IPS-20b (cell line): ENCODE data around the gene PRRG4.
"Not testable (repeated sequence)": the region's sequence is repeated elsewhere in the genome, so short reads cannot be mapped to it uniquely, and the experiment has no call there.

Experiments used
- H3K27ac ChIP-seq: one replicate; pipeline ENCODE4 v1.5.1; 2013; ENCODE audit warnings: low read length
- H3K27me3 ChIP-seq: 2 replicates; pipeline ENCODE4 v1.6.1; 2013; ENCODE audit warnings: mild to moderate bottlenecking, low read length, inconsistent platforms; ENCODE audit not compliant: insufficient read depth
- H3K36me3 ChIP-seq: 2 replicates; pipeline ENCODE4 v1.6.1; 2013; ENCODE audit warnings: low read depth, mild to moderate bottlenecking, inconsistent platforms, low read length, moderate library complexity; ENCODE audit not compliant: insufficient read depth
- H3K4me1 ChIP-seq: 2 replicates; pipeline ENCODE4 v1.6.1; 2013; ENCODE audit warnings: mild to moderate bottlenecking, control low read depth, inconsistent platforms, low read length, moderate library complexity; ENCODE audit not compliant: insufficient read depth
- H3K4me3 ChIP-seq: 2 replicates; pipeline ENCODE4 v1.5.1; 2013; ENCODE audit warnings: mild to moderate bottlenecking, low read length, inconsistent platforms
- H3K9ac ChIP-seq: 2 replicates; pipeline ENCODE4 v1.6.1; 2013; ENCODE audit warnings: low read depth, mild to moderate bottlenecking, inconsistent platforms, low read length, moderate library complexity
- H3K9me3 ChIP-seq: 2 replicates; pipeline ENCODE4 v1.6.1; 2013; ENCODE audit warnings: mild to moderate bottlenecking, low read depth, low read length, inconsistent platforms; ENCODE audit not compliant: insufficient read depth

The PRRG4 gene

DNA sequence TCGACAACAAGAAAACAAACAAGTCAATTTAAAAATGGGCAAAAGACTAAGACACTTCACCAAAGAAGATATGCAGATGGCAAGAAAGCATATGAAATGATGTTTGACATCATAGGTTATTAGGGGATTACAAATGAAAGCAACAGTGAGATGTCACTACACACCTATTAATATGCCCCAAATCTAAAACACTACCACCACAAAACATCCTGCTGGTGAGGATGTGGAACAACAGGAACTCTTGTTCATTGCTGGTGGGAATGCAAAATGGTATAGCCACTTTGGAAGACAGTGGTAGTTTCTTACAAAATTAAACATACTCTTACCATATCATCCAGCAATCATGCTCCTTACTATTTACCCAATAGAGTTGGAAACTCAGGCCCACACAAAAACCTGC is 29.0 kb downstream of the PRRG4 start:
- H3K4me3 ChIP-seq = no peak overlapping the region
- H3K27ac ChIP-seq = no peak overlapping the region
- H3K36me3 ChIP-seq = no peaks in the 10 kb centered on the region
- no peaks in the 10 kb centered on the region for H3K4me1 ChIP-seq
- H3K9me3 ChIP-seq = no peaks in the 10 kb centered on the region
- H3K9ac ChIP-seq = no peak overlapping the region
- H3K27me3 ChIP-seq = no peaks in the 10 kb centered on the region

DNA sequence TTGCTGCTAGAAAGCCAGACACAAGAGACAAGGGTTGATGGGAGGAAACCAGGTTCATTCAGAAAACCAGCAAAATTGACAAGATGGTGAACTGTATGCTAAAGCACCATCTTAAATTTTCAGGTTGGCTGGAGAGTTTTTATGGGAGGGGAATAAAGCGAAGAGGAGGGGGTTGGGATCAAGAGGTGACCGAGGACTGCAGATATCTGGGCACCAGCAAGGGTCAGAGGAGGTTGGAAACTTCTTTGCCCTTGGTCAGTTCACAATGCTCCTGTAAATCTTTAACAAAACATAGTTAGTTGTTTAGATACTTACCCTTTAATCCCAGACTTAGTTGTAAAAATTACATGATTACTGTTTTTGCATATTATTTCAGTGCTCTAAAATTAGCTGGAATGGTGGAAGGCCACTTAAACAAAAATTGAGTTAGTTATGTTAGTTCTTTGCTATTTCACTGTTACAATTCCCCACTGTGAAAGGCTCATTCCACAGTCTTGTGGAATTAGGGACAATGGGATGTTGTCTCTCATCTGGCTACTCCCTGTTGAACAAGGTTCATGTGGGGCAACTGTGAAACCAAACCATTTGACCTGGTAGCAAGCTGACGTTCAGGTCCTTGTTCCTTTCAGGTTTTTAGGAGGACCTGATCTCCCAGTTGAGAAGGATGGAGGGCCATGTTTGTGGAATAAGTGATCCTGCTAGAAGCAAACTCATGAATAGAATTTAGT is 32.3 kb downstream of the PRRG4 start:
- Histone ChIP-seq H3K36me3 (no peaks in the 10 kb centered on the region), H3K27me3 (no peaks in the 10 kb centered on the region)

DNA sequence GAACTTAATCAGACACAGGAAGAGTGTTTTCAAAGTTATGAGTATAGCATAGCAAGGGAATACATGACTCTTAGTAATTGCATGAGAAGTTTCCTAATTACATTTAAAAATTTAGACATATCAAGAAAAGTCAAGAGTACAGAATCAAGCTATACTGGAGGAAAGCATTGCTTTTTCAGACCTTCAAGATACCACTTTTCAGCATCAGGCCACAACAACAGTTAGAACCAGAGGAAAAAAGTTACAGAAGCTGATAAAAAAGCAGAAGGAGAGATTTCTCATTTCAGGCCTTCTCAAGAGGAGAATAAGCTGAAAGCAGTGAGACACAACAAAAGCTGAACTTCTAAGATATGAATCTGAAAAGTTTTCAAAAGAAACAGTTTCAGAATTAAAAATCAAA is 34.8 kb downstream of the PRRG4 start:
- H3K27me3 ChIP-seq = no peaks in the 10 kb centered on the region
- H3K27ac ChIP-seq = no peak overlapping the region
- H3K4me1 ChIP-seq = no peaks in the 10 kb centered on the region
- H3K9ac ChIP-seq = no peak overlapping the region
- no peaks in the 10 kb centered on the region for H3K36me3 ChIP-seq
- no peak overlapping the region for H3K4me3 ChIP-seq
- no peaks in the 10 kb centered on the region for H3K9me3 ChIP-seq

More for the DNA sequence above, 32.3 kb downstream of the PRRG4 start:
- H3K4me1 ChIP-seq = no peaks in the 10 kb centered on the region
- H3K9ac ChIP-seq = no peak overlapping the region
- no peak overlapping the region for H3K27ac ChIP-seq
- H3K9me3 ChIP-seq = no peaks in the 10 kb centered on the region
- no peak overlapping the region for H3K4me3 ChIP-seq

DNA sequence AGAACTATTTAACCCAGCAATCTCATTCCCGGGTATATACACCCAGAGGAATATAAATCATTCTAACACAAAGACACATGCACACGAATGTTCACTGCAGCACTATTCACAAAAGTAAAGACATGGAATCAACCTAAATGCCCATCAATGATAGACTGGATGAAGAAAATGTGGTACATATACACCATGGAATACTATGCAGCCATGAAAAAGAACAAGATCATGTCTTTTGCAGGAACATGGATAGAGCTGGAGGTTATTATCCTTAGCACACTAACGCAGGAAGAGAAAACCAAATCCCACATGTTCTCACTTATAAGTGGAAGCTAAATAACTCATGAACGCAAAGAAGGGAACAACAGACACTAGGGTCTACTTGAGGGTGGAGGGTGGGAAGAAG is 39.0 kb downstream of the PRRG4 start:
- H3K4me1 ChIP-seq, H3K4me3 ChIP-seq, H3K9me3 ChIP-seq, H3K27ac ChIP-seq, H3K36me3 ChIP-seq, H3K9ac ChIP-seq, H3K27me3 ChIP-seq: not testable (repeated sequence)

DNA sequence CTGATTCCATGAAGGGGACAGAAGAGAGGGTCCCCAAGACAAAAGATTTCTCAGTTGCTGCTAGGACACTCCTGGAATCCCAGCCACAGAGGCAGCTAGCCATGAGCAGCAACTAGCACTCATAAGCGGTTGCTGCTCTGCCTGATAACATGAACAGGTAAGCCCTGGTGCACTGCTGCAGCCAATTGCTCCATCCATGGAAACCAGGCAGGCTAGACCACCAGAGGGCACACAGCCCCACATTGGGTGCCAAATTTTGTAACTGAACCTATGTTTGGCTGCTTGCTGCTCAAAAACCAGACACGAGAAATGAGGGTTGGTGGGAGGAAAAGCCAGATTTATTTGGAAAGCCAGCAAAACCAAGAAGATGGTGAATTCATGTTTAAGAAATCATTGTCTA is 40.9 kb downstream of the PRRG4 start:
- no peak overlapping the region for H3K9ac ChIP-seq
- no peak overlapping the region for H3K4me3 ChIP-seq
- H3K4me1 ChIP-seq = no peaks in the 10 kb centered on the region
- H3K36me3 ChIP-seq = no peaks in the 10 kb centered on the region
- H3K27ac ChIP-seq = no peak overlapping the region
- H3K27me3 ChIP-seq = no peaks in the 10 kb centered on the region
- no peaks in the 10 kb centered on the region for H3K9me3 ChIP-seq

DNA sequence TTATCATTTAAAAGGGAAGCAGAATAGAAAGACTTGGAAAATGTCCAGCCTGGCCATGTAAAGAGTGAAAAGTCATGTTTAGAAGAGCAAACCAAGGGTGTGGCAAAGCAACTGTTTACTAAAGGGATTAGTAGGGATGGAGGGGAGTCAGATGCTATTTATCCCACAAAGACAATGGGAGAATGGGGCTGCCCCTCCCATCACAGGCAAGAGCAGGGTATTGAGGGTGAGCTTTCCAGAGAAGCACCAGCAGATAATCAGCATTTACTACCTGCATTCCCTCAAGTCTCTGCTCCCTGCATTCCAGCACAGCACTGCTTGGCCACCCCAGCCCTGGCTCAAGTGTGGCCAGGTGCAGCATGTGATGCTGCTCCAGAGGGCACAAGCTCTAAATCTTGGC is 44.4 kb downstream of the PRRG4 start:
- no peak overlapping the region for H3K4me3 ChIP-seq
- H3K27me3 ChIP-seq = no peaks in the 10 kb centered on the region
- H3K9me3 ChIP-seq = no peaks in the 10 kb centered on the region
- no peaks in the 10 kb centered on the region for H3K36me3 ChIP-seq
- no peak overlapping the region for H3K27ac ChIP-seq
- no peak overlapping the region for H3K9ac ChIP-seq
- no peaks in the 10 kb centered on the region for H3K4me1 ChIP-seq

DNA sequence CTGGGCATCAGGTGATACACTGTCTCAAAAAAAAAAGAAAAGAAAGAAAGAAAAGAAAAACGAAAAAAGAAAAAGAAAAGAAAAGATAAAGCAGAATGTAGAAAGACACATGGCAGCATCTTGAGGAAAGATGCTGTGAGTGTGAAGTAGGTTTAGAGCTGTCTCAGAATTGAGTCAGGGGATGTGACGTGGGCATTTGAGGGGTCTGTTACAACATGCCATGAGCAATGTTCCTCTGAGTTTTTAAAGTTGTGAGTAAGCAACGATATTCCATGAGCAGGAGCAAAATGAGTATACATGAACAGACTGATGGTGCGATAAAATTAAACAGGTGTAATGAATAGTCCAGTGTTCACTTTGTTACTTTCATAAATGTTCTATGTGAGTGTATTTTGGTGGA is 51.6 kb downstream of the PRRG4 start:
- Histone ChIP-seq H3K27me3 (no peaks in the 10 kb centered on the region), H3K27ac (no peak overlapping the region), H3K9ac (no peak overlapping the region)

DNA sequence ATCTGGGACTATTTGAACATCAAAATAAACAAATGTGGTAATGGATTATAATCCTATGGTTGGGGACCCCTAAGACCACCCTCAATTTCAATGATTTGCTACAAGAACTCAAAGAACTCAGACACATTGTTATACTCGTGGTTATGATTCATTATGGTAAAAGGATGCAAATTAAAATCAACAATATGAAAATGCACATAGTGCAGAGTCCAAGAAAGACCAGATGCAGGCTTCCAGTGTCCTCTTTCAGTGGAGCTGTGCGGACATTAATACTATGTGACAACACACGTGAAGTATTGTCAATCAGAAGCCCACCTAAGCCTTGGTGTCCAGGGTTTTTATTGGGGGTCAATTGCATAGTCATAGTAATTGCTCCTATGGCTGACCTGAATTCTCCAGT is 53.7 kb downstream of the PRRG4 start:
- Histone ChIP-seq H3K4me1 (peaks cover 2% of the 10 kb centered on the region; the same call in 1 of the 2 replicates), H3K4me3 (no peak overlapping the region), H3K27me3 (no peaks in the 10 kb centered on the region), H3K9ac (no peak overlapping the region), H3K27ac (no peak overlapping the region), H3K36me3 (no peaks in the 10 kb centered on the region), H3K9me3 (peaks cover 4% of the 10 kb centered on the region; the same call in 1 of the 2 replicates)

More for the DNA sequence above, 51.6 kb downstream of the PRRG4 start:
- no peaks in the 10 kb centered on the region for H3K36me3 ChIP-seq
- H3K4me3 ChIP-seq = no peak overlapping the region
- peaks cover 4% of the 10 kb centered on the region; the same call in 1 of the 2 replicates for H3K9me3 ChIP-seq
- H3K4me1 ChIP-seq = peaks cover 2% of the 10 kb centered on the region; the same call in 1 of the 2 replicates

DNA sequence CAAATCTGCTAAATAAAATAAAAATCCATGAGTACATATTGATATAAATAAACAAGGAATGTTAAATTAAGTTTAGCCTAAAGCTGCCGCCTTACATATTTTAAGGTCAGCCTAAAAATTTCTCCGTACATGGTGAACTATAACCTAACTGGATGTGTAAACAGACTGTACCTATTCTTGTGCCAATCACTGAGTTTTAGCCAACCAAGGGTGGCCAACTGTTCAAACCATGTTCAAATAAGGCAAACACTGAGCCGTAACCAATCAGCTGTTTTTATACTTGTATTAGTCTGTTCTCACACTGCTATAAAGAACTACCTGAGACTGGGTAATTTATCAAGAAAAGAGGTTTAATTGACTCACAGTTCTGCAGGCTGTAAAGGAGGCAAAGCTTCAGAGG is 54.3 kb downstream of the PRRG4 start:
- Histone ChIP-seq H3K9me3 (peaks cover 4% of the 10 kb centered on the region; the same call in 1 of the 2 replicates), H3K36me3 (no peaks in the 10 kb centered on the region), H3K4me1 (peaks cover 2% of the 10 kb centered on the region; the same call in 1 of the 2 replicates), H3K27me3 (no peaks in the 10 kb centered on the region), H3K27ac (no peak overlapping the region), H3K9ac (no peak overlapping the region), H3K4me3 (no peak overlapping the region)

DNA sequence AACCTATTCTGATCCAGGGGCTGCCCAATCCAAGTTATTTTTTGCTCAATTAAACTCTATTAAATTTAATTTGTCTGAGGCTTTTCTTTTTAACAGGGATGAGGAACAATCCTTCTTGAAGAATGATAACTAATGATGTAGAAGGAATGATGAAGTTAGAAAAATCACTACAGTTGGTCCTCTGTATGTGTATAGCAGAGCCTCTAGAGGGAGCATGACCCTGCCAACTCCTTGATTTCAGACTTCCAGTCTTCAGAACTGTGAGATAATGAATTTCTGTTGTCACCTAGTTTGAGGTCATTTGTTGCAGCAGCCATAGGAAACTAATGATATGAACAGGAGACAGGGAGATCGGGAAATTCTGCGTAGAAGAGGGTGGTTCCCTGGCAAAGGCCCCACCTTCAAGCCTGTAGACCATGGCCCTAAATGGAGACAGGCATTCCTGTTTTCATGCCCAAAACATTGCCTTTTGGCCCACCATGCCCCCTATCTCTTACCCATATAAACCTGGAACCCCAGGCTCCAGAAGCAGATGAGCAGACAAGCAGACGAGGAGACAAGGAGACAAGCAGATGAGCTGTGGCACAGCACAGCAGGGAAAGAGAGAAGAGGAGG is 55.1 kb downstream of the PRRG4 start:
- Histone ChIP-seq H3K9ac (no peak overlapping the region), H3K36me3 (no peaks in the 10 kb centered on the region), H3K4me1 (peaks cover 2% of the 10 kb centered on the region; the same call in 1 of the 2 replicates), H3K4me3 (no peak overlapping the region), H3K27me3 (no peaks in the 10 kb centered on the region), H3K27ac (no peak overlapping the region), H3K9me3 (peaks cover 4% of the 10 kb centered on the region; the same call in 1 of the 2 replicates)

DNA sequence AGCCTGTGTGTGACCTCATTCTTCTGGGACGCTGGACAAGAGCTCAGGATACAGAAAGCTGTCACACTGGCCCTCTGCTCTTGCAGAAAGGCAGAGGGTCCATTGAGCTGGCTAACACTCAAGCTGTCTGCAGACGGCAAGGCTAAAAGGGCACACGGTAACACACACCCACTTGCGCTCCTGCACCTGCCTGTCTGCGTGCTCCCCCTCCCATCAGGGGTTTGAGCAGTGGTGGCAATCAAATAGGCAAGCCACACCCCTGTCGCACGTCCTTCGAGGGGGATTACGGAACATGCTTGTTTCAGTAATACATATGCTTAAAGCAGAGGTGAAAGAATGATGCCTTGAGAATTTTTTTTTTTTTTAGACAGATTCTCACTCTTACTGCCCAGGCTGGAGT is 55.8 kb downstream of the PRRG4 start:
- H3K27ac ChIP-seq = no peak overlapping the region
- no peaks in the 10 kb centered on the region for H3K27me3 ChIP-seq
- H3K4me3 ChIP-seq = no peak overlapping the region
- H3K9me3 ChIP-seq = peaks cover 4% of the 10 kb centered on the region; the same call in 1 of the 2 replicates
- no peaks in the 10 kb centered on the region for H3K36me3 ChIP-seq
- H3K9ac ChIP-seq = no peak overlapping the region
- peaks cover 5% of the 10 kb centered on the region; the same call in 1 of the 2 replicates for H3K4me1 ChIP-seq

DNA sequence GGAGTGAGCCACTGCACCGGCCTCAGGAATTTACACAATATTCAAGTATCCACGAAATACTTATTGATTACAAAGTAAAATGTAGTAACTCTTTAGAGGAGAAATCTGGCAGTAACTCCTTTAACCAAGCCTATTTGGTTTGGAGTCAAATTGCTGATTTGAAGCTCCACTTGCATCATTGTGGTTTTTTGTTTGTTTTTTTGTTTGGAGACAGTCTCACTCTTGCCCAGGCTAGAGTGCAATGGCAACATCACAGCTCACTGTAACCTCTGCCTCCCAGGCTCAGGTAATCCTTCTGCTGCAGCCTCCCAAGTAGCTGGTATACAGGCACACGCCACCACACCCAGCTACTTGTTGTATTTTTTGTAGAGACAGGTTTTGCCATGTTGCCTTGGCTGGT is 56.5 kb downstream of the PRRG4 start:
- no peaks in the 10 kb centered on the region for H3K27me3 ChIP-seq
- H3K9ac ChIP-seq = no peak overlapping the region
- H3K4me1 ChIP-seq = peaks cover 7% of the 10 kb centered on the region; the same call in 1 of the 2 replicates
- H3K4me3 ChIP-seq = no peak overlapping the region
- peaks cover 4% of the 10 kb centered on the region; the same call in 1 of the 2 replicates for H3K9me3 ChIP-seq
- no peak overlapping the region for H3K27ac ChIP-seq
- H3K36me3 ChIP-seq = no peaks in the 10 kb centered on the region
